GM10847 (cell line): Measurements from ENCODE around the gene CLECL1.
A peak's percentile ranks its signal among the peaks of the same experiment; 100 is the strongest.

Experiments
- POLR2A ChIP-seq: IDR thresholded peaks from 2 replicates; pipeline ENCODE4 v1.6.1; 2011; ENCODE audit not compliant: insufficient read length; ENCODE audit errors: extremely low read depth

The CLECL1 gene

DNA sequence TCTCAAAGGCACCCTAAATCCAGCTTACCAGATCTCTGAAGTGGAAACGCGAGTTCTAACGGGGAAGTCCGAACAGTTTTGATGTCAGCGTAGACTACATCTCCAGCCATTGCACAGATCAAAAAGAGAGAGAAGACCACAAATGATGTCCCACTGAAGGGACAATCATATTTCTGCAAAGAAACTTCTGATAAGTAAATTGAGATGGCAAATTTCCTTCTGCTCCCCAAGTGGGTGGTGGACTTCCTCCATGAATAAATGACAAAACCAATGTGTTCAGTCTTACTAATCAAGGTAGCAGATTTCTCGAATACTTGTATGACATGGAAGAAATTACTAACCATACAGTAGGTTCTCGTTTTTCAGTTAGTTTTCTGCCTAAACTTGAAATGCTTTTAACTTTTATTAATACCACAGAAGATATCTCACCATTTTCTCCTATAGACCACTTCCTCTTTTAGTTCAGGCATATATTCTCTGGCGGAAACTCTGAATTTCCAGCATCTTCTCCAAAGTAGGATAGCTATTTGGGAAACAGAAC, at the start of gene CLECL1:
TSS of gene CLECL1 (minus strand) at position 177 of the 541 bp plus-strand sequence.
- TF ChIP-seq POLR2A: no peak

- no peak for TF ChIP-seq POLR2A
Observed at GRCh38 chr12:9781360-9781759, 48.5 kb upstream of the CLECL1 start.

DNA sequence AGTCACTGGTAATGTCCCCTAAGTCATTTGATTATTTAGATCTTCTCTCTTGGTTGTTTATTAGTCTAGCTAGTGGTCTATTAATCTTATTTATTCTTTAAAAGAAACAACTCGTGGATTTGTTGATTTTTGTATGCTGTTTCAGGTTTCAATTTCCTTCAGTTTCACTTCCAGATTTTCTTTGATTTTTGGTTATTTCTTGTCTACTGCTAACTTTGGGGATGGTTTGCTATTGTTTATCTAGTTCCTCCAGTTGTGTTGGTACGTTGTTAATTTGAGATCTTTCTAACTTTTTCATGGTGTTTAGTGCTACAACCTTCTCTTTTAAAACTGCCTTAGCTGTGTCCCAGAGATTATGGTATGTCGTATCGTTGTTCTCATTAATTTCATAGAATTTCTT, 46.3 kb upstream of the CLECL1 start:
- TF ChIP-seq POLR2A: no peak

GRCh38 chr12:9776781-9777180, 43.9 kb upstream of the CLECL1 start:
- TF ChIP-seq POLR2A: no peak

GRCh38 chr12:9773216-9773877, 40.5 kb upstream of the CLECL1 start:
- TF ChIP-seq POLR2A: no peak

GRCh38 chr12:9763025-9763424, 30.1 kb upstream of the CLECL1 start:
- TF ChIP-seq POLR2A: no peak

- TF ChIP-seq POLR2A: no peak
Observed at GRCh38 chr12:9762369-9762768, 29.5 kb upstream of the CLECL1 start.

GRCh38 chr12:9761419-9761781, 28.5 kb upstream of the CLECL1 start:
- TF ChIP-seq POLR2A: no peak

DNA sequence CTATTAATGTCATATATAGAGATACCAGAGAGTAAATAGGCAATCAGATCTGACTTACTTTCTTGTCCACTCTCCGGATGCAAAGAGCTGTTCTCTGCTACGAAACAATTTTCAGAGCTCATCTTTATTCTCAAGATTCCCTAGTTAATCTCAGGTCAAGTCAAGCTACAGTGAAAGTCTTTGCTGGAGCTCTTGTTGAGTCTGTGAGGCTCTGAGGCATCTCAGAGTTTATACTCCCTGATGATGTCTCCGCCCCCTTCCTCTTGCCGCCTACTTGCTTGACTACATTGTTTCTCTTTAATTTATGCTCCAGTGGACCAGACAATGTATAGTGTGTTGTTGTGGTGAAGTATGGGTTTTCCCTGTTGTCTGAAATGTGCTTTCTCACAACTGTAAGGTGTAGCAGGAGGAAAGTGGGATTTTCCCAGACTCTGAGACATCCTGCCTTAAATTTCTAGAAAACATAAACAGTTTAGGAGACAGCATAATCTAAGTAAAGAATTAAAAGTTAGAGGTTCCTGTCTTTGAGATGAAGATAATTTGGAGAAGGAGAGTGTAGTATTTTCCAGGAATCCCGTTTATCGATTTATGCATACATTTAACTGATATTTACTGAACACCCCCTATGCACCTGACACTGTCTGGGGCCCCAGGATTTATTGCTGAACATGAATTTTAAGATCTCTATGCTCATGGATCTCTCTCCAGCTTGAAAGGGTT, 28.0 kb upstream of the CLECL1 start, which contains the start of gene CD69:
TSS of gene CD69 (minus strand) at position 203 of the 720 bp plus-strand sequence. CDS start at position 122, 81 bp downstream.
- peak; percentile 84 for TF ChIP-seq POLR2A

DNA sequence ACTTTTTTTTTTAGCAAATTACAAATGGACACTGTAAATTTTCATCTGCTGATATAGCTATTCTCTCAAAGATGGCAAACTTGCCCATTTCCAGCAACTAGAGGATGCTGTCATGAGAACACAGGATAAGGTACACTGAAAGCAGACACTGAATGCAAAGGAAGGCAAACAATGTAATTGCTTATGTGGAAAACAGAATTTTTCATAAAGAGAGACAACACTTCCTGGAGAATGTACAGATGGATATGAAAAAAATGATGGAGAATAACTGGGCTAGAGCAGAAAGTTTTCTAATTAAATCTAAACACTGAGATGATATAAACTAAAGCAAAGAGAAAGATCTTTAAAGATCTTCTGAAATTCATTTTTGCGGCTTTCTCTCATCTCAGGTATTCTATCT, 27.2 kb upstream of the CLECL1 start:
- no peak for TF ChIP-seq POLR2A

DNA sequence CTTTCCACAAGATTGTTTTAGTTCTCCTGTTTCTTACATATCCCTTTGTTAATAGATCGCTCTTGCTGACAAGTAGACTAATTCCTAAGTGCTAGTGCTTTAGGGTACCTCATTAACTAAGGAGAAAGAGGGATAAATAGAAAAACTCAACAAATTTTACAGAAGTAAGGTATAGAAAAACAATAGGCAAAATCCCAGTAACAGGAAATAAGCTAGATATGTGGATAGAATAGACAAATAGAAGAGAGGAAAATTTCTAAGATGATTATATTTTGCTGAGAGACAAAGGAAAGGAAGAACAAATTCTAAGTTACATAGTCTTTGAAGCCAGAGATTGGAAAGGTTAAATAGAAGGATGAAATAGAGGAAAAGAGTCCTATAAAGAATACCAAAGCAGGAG, 26.8 kb upstream of the CLECL1 start:
- no peak for TF ChIP-seq POLR2A

DNA sequence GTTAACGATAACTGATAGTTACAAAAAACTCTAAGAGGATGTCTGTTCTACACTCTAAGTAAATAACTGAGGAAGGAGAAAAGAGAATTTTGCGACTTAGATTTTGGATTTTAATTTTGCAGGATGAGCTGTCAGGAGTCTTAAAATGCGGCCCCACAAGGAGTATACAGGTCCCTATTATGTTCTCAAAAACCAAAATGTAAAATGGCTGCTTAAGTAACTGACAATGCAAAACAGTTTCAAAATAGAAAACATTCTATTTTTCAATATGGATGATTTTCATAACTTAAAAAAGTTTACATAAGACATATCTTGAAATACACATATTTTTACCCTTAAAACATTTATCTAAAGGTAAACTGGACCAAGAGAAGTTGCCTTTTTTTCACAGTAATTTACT, 25.2 kb upstream of the CLECL1 start:
- TF ChIP-seq POLR2A: no peak

DNA sequence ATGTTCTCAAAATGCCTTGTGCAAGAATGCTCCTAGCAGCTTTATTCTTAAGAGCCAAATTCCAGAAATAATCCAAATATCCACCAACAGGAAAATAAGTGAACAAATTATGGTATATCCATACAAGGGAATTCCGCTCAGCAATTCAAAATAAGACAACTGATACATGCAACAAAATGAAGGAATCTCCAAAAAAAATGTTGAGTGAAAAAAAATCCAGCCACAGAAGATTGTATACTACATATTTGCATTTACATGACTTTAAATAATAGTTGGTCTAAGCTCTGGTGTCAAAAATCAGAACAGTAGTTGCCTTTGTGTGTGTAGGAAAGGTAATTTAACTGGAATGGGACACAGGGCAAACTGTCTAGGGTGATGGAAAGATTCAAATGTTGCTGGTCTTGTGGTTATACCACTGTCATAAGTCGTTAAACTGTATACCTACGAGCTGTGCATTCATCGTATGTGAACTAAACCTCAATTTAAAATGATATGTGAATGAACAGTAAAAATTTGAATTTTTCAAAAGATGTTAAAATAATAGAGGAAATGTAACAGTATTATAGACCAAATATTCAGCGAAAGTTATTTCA, 24.6 kb upstream of the CLECL1 start:
- no peak for TF ChIP-seq POLR2A

DNA sequence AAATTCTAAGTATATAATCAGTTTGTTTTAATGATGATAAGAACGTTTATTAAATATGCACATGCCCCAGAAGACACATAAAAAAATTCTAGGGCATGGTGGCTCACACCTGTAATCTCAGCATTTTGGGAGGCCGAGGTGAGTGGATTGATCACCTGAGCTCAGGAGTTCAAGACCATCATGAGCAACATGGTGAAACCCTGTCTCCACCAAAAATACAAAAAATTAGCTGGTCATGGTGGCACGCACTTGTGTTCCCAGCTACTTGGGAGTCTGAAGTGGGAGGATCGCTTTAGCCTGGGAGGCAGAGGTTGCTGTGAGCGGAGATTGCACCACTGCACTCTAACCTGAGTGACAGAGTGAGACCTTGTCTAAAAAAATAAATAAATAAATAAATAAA, 23.8 kb upstream of the CLECL1 start:
- TF ChIP-seq POLR2A: no peak

DNA sequence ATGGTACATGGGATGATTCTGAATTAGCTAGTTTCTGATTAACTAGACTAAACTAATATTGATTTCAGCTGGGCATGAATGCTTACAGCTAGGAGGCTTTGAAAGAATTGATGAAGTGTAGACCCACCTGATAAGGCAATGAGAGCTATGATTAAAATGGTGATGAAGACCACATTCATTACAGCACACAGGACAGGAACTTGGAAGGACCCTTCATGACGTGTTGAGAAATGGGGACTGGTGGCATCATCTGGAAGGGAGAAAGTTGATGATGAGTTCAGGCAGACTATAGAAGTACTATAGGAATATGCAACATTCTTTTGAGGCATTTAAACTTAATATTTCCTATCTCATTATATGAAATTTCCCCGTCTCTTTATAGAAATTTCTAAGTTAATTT, 23.3 kb upstream of the CLECL1 start:
- TF ChIP-seq POLR2A: no peak

DNA sequence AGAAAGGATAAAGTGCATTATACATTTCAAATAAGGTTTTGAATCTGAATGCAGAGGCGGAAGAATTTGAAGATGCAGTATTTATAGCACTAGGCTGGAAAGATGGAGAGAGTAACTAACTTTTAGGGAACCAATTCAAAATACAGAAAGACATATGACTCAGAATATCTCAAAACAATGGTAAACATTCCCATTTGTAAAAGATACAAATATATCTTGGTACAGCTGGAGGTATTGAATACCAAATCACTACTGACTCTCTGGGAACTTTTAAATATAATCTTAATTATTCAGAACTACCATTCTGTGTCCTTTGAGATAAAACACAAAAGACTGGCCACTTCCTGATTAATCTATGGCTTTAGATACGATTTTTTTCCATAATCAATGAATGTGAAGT, 22.7 kb upstream of the CLECL1 start:
- no peak for TF ChIP-seq POLR2A
